RWPE1 (cell line): Measurements from ENCODE around the gene KCNJ10.

ENCODE experiments used
- CTCF ChIA-PET: fragments of 350-600 bp; sonication (Branson Sonifier 250); formaldehyde crosslinking; extraction: SDS; loops from one replicate; lab custom pipeline; 2021; lab: Yijun Ruan, JAX
- POLR2A ChIA-PET: fragments of 400-600 bp; formaldehyde crosslinking; extraction: SDS; loops from one replicate; lab custom pipeline; 2020; ENCODE audit warnings: antibody characterized with exemption; ENCODE audit not compliant: low non-redundant PET; lab: Yijun Ruan, JAX
- DNase-seq: peaks from one replicate; pipeline ENCODE4 v3.0.0; 2012; ENCODE audit warnings: low spot score
- H3K27ac ChIP-seq: fragments of 450-650 bp; 2 replicates; pipeline ENCODE4 v1.5.1; 2017
- TF ChIP-seq, protein P1 (sequence below): fragments of 450-650 bp; conservative IDR thresholded peaks from 2 replicates; pipeline ENCODE4 v1.5.1; 2017; ENCODE audit warnings: low read depth, mild to moderate bottlenecking

Gene KCNJ10

DNA sequence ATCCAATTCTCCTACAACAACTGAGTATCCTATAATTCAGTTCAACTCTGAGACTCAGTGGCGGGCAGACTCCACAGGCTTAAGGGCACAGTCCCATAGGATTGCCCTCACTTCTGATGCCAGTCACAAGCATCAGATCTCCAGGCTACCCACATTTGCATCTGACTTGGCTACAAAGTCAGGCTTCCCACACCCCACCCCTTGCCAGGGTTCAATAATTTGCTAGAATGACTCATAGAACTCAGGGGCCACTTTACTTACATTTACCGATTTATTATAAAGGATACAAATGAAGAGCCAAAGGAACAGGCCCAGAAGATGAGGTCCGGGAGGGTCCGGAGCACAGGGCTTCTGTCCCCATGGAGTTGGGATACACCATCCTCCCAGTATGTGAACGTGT, 80.0 kb downstream of the KCNJ10 start:
- TF ChIP-seq, protein P1, sequence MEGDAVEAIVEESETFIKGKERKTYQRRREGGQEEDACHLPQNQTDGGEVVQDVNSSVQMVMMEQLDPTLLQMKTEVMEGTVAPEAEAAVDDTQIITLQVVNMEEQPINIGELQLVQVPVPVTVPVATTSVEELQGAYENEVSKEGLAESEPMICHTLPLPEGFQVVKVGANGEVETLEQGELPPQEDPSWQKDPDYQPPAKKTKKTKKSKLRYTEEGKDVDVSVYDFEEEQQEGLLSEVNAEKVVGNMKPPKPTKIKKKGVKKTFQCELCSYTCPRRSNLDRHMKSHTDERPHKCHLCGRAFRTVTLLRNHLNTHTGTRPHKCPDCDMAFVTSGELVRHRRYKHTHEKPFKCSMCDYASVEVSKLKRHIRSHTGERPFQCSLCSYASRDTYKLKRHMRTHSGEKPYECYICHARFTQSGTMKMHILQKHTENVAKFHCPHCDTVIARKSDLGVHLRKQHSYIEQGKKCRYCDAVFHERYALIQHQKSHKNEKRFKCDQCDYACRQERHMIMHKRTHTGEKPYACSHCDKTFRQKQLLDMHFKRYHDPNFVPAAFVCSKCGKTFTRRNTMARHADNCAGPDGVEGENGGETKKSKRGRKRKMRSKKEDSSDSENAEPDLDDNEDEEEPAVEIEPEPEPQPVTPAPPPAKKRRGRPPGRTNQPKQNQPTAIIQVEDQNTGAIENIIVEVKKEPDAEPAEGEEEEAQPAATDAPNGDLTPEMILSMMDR = no peak
- ChIA-PET POLR2A (no interaction called here), CTCF (no interaction called here)
- DNase-seq = no peak
- no peak overlapping the region for H3K27ac ChIP-seq

DNA sequence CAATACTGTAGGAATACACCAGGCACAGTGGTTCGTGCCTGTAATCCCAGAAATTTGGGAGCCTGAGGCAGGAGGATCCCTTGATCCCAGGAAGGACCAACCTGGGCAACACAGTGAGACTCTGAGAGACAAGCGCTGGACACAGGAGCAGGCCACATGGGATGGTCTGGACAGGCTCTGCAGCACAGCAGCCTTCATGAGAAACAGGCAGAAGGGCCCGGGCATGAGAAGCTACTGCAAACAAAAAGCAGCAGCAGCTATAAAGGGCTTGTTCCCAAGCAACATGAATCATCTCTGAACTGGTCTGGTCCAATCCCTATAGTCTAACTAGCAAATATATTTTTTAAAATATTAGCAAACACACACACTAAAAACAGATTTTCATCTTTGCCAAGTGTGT, 80.4 kb downstream of the KCNJ10 start:
- ChIA-PET POLR2A (no interaction called here), CTCF (interaction anchor here (1.3 kb wide), 1 partner anchor 16 kb away, joined by 5 read pairs; no protein-coding TSS in a partner anchor)
- TF ChIP-seq, protein P1 = no peak
- no peak overlapping the region for H3K27ac ChIP-seq
- DNase-seq = no peak

DNA sequence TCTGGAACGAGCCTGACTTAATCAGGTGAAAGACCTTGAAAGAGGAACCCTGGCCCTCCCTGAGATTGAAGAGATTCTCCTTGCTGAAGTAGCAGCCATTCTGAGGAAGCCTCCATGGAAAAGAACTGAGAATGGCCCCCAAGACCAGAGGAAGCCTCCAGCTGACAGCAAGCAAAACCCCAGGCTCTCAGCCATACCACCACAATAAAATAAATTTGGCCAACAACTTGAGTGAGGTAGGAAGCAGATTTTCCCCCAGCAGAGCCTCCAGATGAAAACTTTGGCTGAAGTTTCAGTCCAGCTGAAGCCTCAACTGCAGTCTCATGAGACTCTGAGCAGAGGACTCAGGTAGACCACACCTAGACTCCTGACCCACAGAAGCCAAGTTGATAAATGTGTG, 82.0 kb downstream of the KCNJ10 start:
- TF ChIP-seq, protein P1 = no peak
- no peak for DNase-seq
- CTCF ChIA-PET = no interaction called here
- POLR2A ChIA-PET = no interaction called here
- no peak overlapping the region for H3K27ac ChIP-seq

DNA sequence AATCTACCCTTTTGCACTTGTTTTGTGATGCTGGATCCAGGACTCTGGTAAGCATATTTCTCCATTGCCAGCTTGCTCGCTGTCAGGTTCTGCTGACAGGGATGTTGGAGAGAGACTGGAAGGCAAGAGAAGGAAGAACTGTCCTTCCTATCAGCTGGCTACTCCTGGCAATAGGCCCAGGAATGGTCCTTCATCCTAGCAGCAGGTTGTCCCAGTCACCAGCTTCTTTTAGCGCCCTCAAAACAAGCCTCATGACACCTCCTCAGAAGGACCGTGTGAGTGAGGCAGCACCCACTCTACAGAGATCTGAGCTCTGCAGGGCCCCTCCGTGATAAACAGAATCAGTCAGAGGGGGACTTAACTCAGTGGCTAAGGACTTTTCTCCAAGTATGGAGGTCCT, 82.8 kb downstream of the KCNJ10 start:
- TF ChIP-seq, protein P1 = no peak
- POLR2A ChIA-PET = no interaction called here
- CTCF ChIA-PET = interaction anchor here (0.6 to 0.9 kb wide), 2 partner anchors 20 to 24 kb away, joined by 3 to 4 read pairs; no protein-coding TSS in a partner anchor
- H3K27ac ChIP-seq = no peak overlapping the region
- no peak for DNase-seq

DNA sequence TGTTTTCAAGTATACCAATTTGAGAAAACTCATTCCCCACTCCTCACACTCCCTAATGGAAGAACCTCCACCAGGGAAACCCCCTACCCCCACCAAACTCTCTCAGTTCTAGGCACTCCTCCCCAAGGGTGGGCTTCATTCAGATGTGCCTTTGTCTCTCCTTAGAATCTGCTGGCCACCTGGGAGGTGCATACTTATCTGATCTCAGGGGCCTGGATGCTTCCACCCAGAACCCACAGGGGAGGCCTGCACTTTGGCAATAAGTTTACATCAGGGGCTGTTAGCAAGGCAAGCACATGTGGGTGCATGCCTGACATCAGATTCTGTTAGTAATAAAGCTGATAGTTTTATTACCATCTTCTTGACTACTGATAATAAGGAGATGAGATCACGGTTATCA, 83.4 kb downstream of the KCNJ10 start:
- H3K27ac ChIP-seq = no peak overlapping the region
- DNase-seq = no peak
- TF ChIP-seq, protein P1 = no peak
- POLR2A ChIA-PET = no interaction called here
- CTCF ChIA-PET = interaction anchor here (0.9 kb wide), 1 partner anchor 21 kb away, joined by 3 read pairs; no protein-coding TSS in a partner anchor

DNA sequence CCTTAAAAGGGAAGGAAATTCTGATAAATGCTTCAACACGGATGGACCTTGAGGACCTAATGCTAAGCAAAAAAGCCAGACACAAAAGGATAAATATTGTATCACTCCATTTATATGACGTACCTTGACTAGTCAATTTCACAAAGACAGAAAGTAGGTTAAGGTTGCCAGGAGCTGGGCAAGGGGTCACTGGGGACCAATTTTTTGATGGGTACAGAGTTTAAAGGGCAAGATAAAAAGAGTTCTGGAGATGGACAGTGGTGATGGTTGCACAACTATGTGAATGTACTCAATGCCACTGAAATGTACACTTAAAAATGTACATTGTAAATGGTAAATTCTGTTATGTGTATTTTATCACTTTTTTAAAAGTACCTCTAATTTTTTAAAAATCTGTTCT, 83.9 kb downstream of the KCNJ10 start:
- ChIA-PET CTCF (interaction anchor here (0.9 kb wide), 1 partner anchor 21 kb away, joined by 3 read pairs; no protein-coding TSS in a partner anchor), POLR2A (no interaction called here)
- DNase-seq = no peak
- H3K27ac ChIP-seq = no peak overlapping the region
- TF ChIP-seq, protein P1 = no peak
